DOHH2 (cell line): ENCODE measurements around the gene DBX2.
"Not testable (repeated sequence)": the region's sequence is repeated elsewhere in the genome, so short reads cannot be mapped to it uniquely, and the experiment has no call there.

Experiments
- H3F3A ChIP-seq: fragments of 200-600 bp; sonication (generic), shearing (Covaris generic); 2 replicates; pipeline ENCODE4 v1.6.0; 2016; ENCODE audit warnings: antibody characterized with exemption, mild to moderate bottlenecking; ENCODE audit not compliant: control insufficient read depth, insufficient read depth
- H3K27ac ChIP-seq: fragments of 200-600 bp; sonication (generic); 2 replicates; pipeline ENCODE4 v1.5.1; 2014; ENCODE audit warnings: low read depth, mild to moderate bottlenecking, low read length, moderate library complexity
- H3K27me3 ChIP-seq: fragments of 200-600 bp; sonication (generic); 2 replicates; pipeline ENCODE4 v1.6.1; 2014; ENCODE audit warnings: mild to moderate bottlenecking, low read length, mixed read lengths; ENCODE audit not compliant: control insufficient read depth
- H3K36me3 ChIP-seq: fragments of 200-600 bp; sonication (generic); 2 replicates; pipeline ENCODE4 v1.6.1; 2014; ENCODE audit warnings: mild to moderate bottlenecking, low read length, moderate library complexity, mixed read lengths; ENCODE audit not compliant: control insufficient read depth
- H3K4me1 ChIP-seq: fragments of 200-600 bp; sonication (generic); 2 replicates; pipeline ENCODE4 v1.6.1; 2014; ENCODE audit warnings: mild to moderate bottlenecking, low read length, mixed read lengths; ENCODE audit not compliant: control insufficient read depth
- H3K4me2 ChIP-seq: fragments of 200-600 bp; sonication (generic); 2 replicates; pipeline ENCODE4 v1.6.0; 2014; ENCODE audit warnings: mild to moderate bottlenecking, low read length, moderate library complexity
- H3K4me3 ChIP-seq: fragments of 200-600 bp; sonication (generic); 2 replicates; pipeline ENCODE4 v1.5.1; 2014; ENCODE audit warnings: mild to moderate bottlenecking, low read length, mixed read lengths
- H3K79me2 ChIP-seq: fragments of 200-600 bp; sonication (generic); 2 replicates; pipeline ENCODE4 v1.6.1; 2014; ENCODE audit warnings: mild to moderate bottlenecking, low read length, mixed read lengths; ENCODE audit not compliant: control insufficient read depth
- H3K9me2 ChIP-seq: fragments of 200-600 bp; sonication (generic); replicated peaks from 2 replicates; pipeline ENCODE4 v1.6.1; 2014; ENCODE audit warnings: mild to moderate bottlenecking, low read length, mixed read lengths; ENCODE audit not compliant: control insufficient read depth
- H3K9me3 ChIP-seq: fragments of 200-600 bp; sonication (generic); 2 replicates; pipeline ENCODE4 v1.6.1; 2014; ENCODE audit warnings: antibody characterized with exemption, low read length, mixed read lengths; ENCODE audit not compliant: control insufficient read depth, insufficient read depth
- H4K20me1 ChIP-seq: fragments of 200-600 bp; sonication (generic); 2 replicates; pipeline ENCODE4 v1.6.0; 2014; ENCODE audit warnings: low read depth, mild to moderate bottlenecking, antibody characterized with exemption, low read length, moderate library complexity; ENCODE audit not compliant: control insufficient read depth, insufficient read depth
- EZH2phosphoT487 ChIP-seq: fragments of 200-600 bp; sonication (generic); IDR thresholded peaks from 2 replicates; pipeline ENCODE4 v1.6.1; 2017; ENCODE audit warnings: borderline replicate concordance, mild to moderate bottlenecking, antibody characterized with exemption, low read length, moderate library complexity, mixed read lengths
- TF ChIP-seq, protein P1 (sequence below): fragments of 200-600 bp; sonication (generic); IDR thresholded peaks from one replicate; pipeline ENCODE4 v1.5.1; 2014; ENCODE audit warnings: antibody characterized with exemption, mild to moderate bottlenecking, low read depth, low read length; ENCODE audit not compliant: poor library complexity, severe bottlenecking

DBX2 gene

DNA sequence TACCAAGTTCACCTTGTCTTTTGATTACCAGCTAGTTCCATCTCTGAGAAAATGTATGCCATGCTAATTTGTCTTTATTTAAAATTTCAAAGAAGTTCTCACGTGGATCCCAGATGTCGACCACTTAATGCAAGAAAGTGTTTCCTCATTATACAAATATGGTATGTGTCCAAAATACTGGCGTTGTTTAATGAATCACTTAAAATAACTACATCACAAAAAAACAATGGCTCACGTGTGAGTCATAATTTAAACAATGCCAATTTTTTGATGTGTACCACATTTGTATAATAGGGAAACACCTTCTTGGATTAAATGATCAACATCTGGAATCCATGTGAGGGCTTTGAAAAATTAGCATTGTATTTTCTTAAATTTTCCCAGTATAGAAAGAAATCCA lies 40.8 kb downstream of the DBX2 start:
- H3F3A ChIP-seq = no peaks in the 10 kb centered on the region
- no peak overlapping the region for H3K27ac ChIP-seq
- TF ChIP-seq EZH2phosphoT487 = no peak
- TF ChIP-seq, protein P1, sequence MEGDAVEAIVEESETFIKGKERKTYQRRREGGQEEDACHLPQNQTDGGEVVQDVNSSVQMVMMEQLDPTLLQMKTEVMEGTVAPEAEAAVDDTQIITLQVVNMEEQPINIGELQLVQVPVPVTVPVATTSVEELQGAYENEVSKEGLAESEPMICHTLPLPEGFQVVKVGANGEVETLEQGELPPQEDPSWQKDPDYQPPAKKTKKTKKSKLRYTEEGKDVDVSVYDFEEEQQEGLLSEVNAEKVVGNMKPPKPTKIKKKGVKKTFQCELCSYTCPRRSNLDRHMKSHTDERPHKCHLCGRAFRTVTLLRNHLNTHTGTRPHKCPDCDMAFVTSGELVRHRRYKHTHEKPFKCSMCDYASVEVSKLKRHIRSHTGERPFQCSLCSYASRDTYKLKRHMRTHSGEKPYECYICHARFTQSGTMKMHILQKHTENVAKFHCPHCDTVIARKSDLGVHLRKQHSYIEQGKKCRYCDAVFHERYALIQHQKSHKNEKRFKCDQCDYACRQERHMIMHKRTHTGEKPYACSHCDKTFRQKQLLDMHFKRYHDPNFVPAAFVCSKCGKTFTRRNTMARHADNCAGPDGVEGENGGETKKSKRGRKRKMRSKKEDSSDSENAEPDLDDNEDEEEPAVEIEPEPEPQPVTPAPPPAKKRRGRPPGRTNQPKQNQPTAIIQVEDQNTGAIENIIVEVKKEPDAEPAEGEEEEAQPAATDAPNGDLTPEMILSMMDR = no peak
- no peaks in the 10 kb centered on the region for H3K9me3 ChIP-seq
- no peaks in the 10 kb centered on the region for H3K9me2 ChIP-seq
- H3K36me3 ChIP-seq = no peaks in the 10 kb centered on the region
- no peaks in the 10 kb centered on the region for H4K20me1 ChIP-seq
- H3K79me2 ChIP-seq = no peaks in the 10 kb centered on the region
- H3K4me3 ChIP-seq = no peak overlapping the region
- no peaks in the 10 kb centered on the region for H3K27me3 ChIP-seq
- no peaks in the 10 kb centered on the region for H3K4me1 ChIP-seq
- no peak overlapping the region for H3K4me2 ChIP-seq

DNA sequence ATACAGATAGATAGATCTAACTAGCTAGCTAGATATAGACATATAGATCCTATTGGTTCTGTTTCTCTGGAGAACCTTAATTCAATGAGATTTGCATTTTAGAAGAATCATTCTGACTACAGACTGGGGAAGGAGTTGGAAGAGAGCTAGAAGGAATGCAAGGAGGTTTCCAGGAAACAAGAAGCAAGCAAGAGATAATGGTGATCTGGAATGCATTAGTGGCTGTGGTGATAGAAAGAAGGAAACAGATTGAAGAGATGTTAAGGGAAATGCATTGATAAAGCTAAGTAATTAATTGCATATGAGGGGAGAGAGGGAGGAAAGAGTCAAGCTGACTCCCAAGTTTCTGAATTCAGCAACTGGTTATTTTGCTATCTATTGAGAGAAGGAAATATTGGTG lies 42.7 kb downstream of the DBX2 start:
- Histone ChIP-seq H3K79me2 (no peaks in the 10 kb centered on the region), H4K20me1 (no peaks in the 10 kb centered on the region), H3K4me1 (no peaks in the 10 kb centered on the region), H3K9me2 (no peaks in the 10 kb centered on the region), H3K9me3 (no peaks in the 10 kb centered on the region), H3K36me3 (no peaks in the 10 kb centered on the region), H3F3A (no peaks in the 10 kb centered on the region), H3K4me2 (no peak overlapping the region), H3K4me3 (no peak overlapping the region), H3K27me3 (no peaks in the 10 kb centered on the region), H3K27ac (no peak overlapping the region)
- TF ChIP-seq EZH2phosphoT487 = no peak
- TF ChIP-seq, protein P1 = no peak

DNA sequence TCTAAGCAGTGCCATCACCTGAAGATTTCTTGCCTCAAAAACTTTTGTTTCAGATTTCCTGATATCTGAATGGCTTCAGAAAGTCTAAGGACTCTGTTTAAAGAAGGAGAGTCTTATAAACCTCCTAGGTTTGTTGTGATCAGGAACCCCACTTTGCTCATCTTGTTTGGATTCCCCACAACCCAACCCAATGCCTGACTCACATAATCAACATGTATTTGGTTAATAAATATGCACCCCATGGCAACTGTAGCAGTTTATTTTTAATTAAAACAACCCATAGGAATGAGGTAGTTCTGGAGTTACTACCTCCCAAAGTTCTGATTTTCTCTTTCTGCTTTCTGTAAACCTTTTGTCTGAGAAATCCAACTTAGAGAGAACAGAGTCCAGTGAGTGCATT lies 51.5 kb downstream of the DBX2 start:
- no peaks in the 10 kb centered on the region for H3K27me3 ChIP-seq
- H3K79me2 ChIP-seq = no peaks in the 10 kb centered on the region
- H3K9me2 ChIP-seq = no peaks in the 10 kb centered on the region
- H4K20me1 ChIP-seq = no peaks in the 10 kb centered on the region
- H3K36me3 ChIP-seq = no peaks in the 10 kb centered on the region
- no peaks in the 10 kb centered on the region for H3K4me1 ChIP-seq
- TF ChIP-seq, protein P1 = no peak
- TF ChIP-seq EZH2phosphoT487 = no peak
- H3K4me3 ChIP-seq = no peak overlapping the region
- H3F3A ChIP-seq = no peaks in the 10 kb centered on the region
- H3K9me3 ChIP-seq = no peaks in the 10 kb centered on the region
- no peak overlapping the region for H3K27ac ChIP-seq
- H3K4me2 ChIP-seq = no peak overlapping the region

DNA sequence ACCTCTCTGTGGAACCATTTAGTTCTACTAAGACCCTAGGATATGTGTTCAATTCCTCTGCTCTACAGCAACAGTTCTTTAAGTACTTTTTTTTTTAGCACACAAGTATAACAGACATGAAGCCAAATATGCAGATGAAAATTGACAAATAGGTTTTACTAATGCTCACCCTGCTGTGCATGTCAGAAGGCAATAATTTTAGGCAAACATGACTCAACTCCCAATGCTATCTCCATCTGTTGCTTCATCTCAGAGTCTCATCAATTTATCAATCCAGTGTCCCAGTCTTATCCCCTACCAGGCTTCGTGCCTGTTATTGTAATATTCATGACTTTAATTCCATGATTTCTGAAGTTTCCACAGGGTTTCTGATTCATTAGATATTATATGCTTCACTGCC lies 57.7 kb downstream of the DBX2 start:
- Histone ChIP-seq H3K4me3 (no peak overlapping the region), H3K27me3 (no peaks in the 10 kb centered on the region), H3K4me2 (no peak overlapping the region), H3K9me3 (no peaks in the 10 kb centered on the region), H3K27ac (no peak overlapping the region), H3F3A (no peaks in the 10 kb centered on the region), H3K79me2 (no peaks in the 10 kb centered on the region), H4K20me1 (no peaks in the 10 kb centered on the region), H3K36me3 (no peaks in the 10 kb centered on the region), H3K9me2 (no peaks in the 10 kb centered on the region; the same call in 1 of the 2 replicates), H3K4me1 (no peaks in the 10 kb centered on the region)
- TF ChIP-seq EZH2phosphoT487 = no peak
- TF ChIP-seq, protein P1 = no peak

DNA sequence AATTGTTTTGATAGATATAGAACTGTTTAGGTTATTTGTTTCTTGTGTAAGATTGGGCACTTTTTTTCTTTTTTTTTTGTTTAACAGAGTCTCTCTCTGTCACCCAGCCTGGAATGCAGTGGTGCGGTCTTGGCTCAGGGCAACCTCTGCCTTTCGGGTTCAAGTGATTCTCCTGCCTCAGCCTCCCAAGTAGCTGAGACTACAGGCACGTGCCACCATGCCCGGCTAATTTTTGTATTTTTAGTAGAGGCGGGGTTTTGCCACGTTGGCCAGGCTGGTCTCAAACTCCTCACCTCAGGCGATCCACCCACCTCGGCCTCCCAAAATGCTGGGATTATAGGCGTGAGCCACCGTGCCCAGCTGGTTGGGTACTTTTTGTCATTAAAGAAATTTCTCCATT lies 66.0 kb downstream of the DBX2 start:
- H3K4me2 ChIP-seq, H3K9me3 ChIP-seq: not testable (repeated sequence)

More for the DNA sequence above, 66.0 kb downstream of the DBX2 start:
- H3K79me2 ChIP-seq, H3K4me3 ChIP-seq, H3F3A ChIP-seq, H3K36me3 ChIP-seq, H3K27me3 ChIP-seq, H3K9me2 ChIP-seq, H4K20me1 ChIP-seq, H3K27ac ChIP-seq, H3K4me1 ChIP-seq: not testable (repeated sequence)
